ENCODE results near the gene EXOSC5. TPM values are rescaled to one million over a fixed set of nuclear protein-coding genes. Genes with fewer than 3 reads are reported as not detected.

Gene EXOSC5
- total RNA-seq, 1 donor from 2014 or later: 15.2 TPM

DNA sequence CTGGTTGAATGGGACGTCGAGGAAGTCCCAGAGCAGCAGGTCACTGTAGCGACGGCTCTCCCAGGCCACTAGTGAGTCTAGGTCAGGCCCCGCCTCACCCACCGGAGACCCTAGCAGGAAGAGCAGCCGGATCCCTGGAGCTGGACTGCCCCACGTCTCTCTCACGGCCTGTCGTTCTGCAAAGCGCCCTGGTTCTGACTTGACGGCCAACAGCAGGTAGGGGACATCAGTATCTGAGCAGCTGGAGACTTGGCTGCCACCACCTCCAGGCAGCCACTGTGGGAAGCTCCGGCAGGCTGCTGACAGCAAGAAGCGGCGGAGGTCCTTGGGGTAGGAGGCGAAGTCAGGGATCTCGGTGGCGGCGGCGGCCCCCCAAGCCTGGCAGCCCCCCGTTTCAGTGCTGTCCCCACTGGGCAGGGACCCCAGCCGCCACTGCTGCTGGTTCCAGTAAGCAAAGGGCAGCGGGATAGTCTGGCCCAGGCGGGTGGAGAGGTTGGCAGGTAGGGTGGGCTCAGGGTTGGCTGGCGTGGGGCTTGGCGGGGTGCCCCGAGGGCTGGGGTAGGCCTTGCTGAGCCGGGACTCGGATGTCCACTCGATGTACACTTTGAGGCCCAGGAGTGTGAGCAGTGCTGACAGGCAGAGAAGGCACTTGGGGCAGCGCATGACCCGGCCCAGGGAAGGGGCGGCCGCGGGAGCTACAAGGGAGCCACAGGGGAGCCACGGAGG lies 29.1 kb upstream of the EXOSC5 start:
- H3K4me3 ChIP-seq: peak overlapping the region; percentile 54 to 61
- peaks cover 6 to 33% of the 10 kb centered on the region in 2 donors for H3K36me3 ChIP-seq
- DNase-seq (ENCODE audit: extremely low spot score in 2 of 2): no peak
- TF ChIP-seq POLR2A (IDR thresholded peaks at IDR 0.05): no peak
- no peak for TF ChIP-seq POLR2AphosphoS5 (IDR thresholded peaks at IDR 0.05; ENCODE audit: insufficient read depth in 1 of 2, low read depth in 1 of 2)
- TF ChIP-seq, protein P1, sequence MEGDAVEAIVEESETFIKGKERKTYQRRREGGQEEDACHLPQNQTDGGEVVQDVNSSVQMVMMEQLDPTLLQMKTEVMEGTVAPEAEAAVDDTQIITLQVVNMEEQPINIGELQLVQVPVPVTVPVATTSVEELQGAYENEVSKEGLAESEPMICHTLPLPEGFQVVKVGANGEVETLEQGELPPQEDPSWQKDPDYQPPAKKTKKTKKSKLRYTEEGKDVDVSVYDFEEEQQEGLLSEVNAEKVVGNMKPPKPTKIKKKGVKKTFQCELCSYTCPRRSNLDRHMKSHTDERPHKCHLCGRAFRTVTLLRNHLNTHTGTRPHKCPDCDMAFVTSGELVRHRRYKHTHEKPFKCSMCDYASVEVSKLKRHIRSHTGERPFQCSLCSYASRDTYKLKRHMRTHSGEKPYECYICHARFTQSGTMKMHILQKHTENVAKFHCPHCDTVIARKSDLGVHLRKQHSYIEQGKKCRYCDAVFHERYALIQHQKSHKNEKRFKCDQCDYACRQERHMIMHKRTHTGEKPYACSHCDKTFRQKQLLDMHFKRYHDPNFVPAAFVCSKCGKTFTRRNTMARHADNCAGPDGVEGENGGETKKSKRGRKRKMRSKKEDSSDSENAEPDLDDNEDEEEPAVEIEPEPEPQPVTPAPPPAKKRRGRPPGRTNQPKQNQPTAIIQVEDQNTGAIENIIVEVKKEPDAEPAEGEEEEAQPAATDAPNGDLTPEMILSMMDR (IDR thresholded peaks at IDR 0.05): no peak
- peaks cover 46% of the 10 kb centered on the region for H3K4me1 ChIP-seq
- H3K27me3 ChIP-seq: no peaks in the 10 kb centered on the region
- H3K27ac ChIP-seq: peak overlapping the region; percentile 90
- intact Hi-C loops (cut with DNase I): no loop called here
- no peaks in the 10 kb centered on the region for H3K9me3 ChIP-seq

DNA sequence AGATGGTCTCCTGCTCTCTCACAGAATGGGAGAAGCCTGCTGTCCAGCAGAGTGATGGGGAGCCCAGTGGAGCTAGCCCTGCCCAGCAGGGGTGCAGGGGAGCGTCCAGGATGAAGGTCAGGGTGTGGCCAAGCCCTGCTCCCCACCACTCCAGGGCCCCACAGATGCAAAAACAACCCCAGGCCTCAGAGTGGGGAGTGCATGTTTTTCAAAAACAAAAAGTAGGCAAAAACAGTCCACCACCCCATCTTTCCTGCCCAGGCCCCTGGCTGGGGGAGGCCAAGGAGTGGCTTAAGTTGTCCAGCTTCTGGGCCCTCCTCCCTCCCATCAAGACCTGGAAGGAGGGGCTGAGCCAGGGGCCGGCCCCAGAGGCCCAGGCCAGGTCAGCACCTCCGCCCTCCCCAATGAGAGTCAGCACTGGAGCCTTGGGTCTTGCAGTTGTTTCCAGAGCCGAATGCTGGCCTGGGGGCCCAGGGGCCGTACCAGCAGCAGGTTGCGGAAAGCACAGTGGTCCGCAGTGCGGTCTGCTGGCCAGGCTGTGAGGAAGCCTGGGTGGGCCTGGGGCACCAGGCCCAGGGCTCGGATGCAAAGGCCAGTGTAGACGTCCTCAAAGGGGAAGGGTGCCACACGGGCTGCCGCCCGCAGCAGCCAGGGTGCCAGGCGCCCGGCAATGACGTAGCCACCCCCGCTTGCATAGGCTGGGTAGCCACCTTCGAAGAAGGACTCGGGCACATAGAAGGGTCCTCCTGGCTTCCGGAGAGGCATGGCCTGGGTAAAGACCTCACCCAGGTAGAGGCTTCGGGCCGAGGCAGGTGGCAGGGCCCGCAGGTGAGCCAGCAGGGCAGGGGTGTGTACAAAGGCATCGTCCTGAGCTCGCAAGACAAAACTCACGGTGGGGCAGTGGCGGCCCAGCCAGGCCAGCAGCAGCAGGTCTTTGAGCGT lies 28.3 kb upstream of the EXOSC5 start:
- Histone ChIP-seq H3K9me3 (no peaks in the 10 kb centered on the region), H3K4me1 (peaks cover 46% of the 10 kb centered on the region), H3K36me3 (peaks cover 6 to 37% of the 10 kb centered on the region in 2 donors), H3K4me3 (peak overlapping the region; percentile 54 to 61), H3K27me3 (no peaks in the 10 kb centered on the region), H3K27ac (peak overlapping the region; percentile 90)
- intact Hi-C loops (cut with DNase I): no loop called here
- no peak for TF ChIP-seq POLR2A (IDR thresholded peaks at IDR 0.05)
- TF ChIP-seq, protein P1 (IDR thresholded peaks at IDR 0.05): no peak
- no peak for TF ChIP-seq POLR2AphosphoS5 (IDR thresholded peaks at IDR 0.05; ENCODE audit: insufficient read depth in 1 of 2, low read depth in 1 of 2)
- no peak for DNase-seq (ENCODE audit: extremely low spot score in 2 of 2)

DNA sequence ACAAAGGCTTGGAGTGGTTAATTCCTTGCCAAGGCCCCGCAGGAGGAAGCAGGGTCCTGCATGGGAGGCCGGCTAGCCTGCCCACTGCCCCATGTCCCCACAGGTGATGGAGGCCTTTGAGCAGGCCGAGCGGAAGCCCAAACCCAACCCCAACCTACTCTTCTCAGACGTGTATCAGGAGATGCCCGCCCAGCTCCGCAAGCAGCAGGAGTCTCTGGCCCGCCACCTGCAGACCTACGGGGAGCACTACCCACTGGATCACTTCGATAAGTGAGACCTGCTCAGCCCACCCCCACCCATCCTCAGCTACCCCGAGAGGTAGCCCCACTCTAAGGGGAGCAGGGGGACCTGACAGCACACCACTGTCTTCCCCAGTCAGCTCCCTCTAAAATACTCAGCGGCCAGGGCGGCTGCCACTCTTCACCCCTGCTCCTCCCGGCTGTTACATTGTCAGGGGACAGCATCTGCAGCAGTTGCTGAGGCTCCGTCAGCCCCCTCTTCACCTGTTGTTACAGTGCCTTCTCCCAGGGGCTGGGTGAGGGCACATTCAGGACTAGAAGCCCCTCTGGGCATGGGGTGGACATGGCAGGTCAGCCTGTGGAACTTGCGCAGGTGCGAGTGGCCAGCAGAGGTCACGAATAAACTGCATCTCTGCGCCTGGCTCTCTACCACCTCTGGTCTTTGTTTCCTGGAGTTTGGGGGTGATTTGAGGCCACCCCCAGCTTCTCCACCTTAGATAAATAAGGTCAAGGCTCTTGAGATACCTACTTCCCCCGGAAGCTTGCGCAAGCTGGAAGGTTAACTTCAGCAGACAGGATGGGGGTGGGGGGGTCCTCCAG lies 27.4 kb upstream of the EXOSC5 start:
- H3K27ac ChIP-seq: peak overlapping the region; percentile 90
- intact Hi-C loops (cut with DNase I): no loop called here

DNA sequence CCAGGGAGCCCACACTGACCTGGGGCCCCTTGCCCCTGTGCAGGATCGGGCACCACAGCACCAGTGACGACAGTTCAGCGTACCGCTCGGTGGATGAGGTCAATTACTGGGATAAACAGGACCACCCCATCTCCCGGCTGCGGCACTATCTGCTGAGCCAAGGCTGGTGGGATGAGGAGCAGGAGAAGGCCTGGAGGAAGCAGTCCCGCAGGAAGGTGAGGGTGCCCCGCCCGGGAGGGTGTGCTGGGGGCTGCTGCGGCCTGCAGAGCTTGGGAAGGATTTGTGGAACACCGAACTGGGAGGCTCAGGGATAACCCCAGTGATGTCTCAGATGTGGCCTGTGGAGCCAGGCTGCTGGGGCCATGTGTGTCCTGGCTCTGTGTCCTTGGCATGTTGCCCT lies 25.8 kb upstream of the EXOSC5 start:
- Histone ChIP-seq H3K27ac (no peak overlapping the region), H3K27me3 (no peaks in the 10 kb centered on the region), H3K4me3 (no peak overlapping the region), H3K9me3 (no peaks in the 10 kb centered on the region), H3K36me3 (peaks cover 6 to 55% of the 10 kb centered on the region in 2 donors), H3K4me1 (peaks cover 34% of the 10 kb centered on the region)
- DNase-seq (ENCODE audit: extremely low spot score in 2 of 2): no peak
- intact Hi-C loops (cut with DNase I): no loop called here
- TF ChIP-seq POLR2A (IDR thresholded peaks at IDR 0.05): no peak
- TF ChIP-seq, protein P1 (IDR thresholded peaks at IDR 0.05): no peak
- TF ChIP-seq POLR2AphosphoS5 (IDR thresholded peaks at IDR 0.05; ENCODE audit: insufficient read depth in 1 of 2, low read depth in 1 of 2): no peak

More for the DNA sequence above, 27.4 kb upstream of the EXOSC5 start:
- no peak for DNase-seq (ENCODE audit: extremely low spot score in 2 of 2)
- no peaks in the 10 kb centered on the region for H3K9me3 ChIP-seq
- H3K4me3 ChIP-seq: peak overlapping the region in 1 of 2 donors; percentile 61
- TF ChIP-seq, protein P1 (IDR thresholded peaks at IDR 0.05): no peak
- TF ChIP-seq POLR2AphosphoS5 (IDR thresholded peaks at IDR 0.05; ENCODE audit: insufficient read depth in 1 of 2, low read depth in 1 of 2) (no peak), POLR2A (IDR thresholded peaks at IDR 0.05) (no peak)
- peaks cover 46% of the 10 kb centered on the region for H3K4me1 ChIP-seq
- H3K36me3 ChIP-seq: peaks cover 6 to 44% of the 10 kb centered on the region in 2 donors
- H3K27me3 ChIP-seq: no peaks in the 10 kb centered on the region
